ENCODE data around the gene AGAP1. TPM values are rescaled to one million over a fixed set of nuclear protein-coding genes. Genes with fewer than 3 reads are reported as not detected.

Gene AGAP1
- total RNA-seq, 1 donor from 2014 or later: 43.9 TPM

DNA sequence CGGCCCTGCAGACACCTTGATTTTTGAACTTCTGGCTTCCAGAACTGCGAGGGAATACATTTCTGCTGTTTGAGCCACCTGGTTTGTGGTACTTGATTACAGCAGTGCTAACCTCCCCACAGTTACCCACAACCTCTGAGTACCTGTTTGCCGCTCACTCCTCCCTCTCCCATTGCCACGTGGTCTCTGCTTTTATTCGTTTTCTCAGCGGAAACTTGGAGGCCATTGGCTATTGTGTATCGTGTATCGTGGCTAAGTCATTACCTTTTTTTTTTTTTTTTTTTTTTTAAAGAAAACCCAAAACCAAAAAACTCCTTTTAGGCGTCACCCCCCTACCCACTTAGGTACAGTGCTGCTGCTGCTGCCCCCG lies 90.8 kb downstream of the AGAP1 start:
- Mint-ChIP-seq H3K4me3 (ENCODE audit: unreplicated experiment) (no peak overlapping the region), H3K36me3 (ENCODE audit: low read depth, unreplicated experiment) (no peaks in the 10 kb centered on the region), H3K9me3 (ENCODE audit: unreplicated experiment) (no peaks in the 10 kb centered on the region), H3K27ac (ENCODE audit: unreplicated experiment) (no peak overlapping the region), H3K27me3 (ENCODE audit: unreplicated experiment) (peaks cover 1% of the 10 kb centered on the region), H3K4me1 (ENCODE audit: unreplicated experiment) (no peaks in the 10 kb centered on the region)
- DNase-seq (ENCODE audit: low spot score): no peak
- TF ChIP-seq, protein P1, sequence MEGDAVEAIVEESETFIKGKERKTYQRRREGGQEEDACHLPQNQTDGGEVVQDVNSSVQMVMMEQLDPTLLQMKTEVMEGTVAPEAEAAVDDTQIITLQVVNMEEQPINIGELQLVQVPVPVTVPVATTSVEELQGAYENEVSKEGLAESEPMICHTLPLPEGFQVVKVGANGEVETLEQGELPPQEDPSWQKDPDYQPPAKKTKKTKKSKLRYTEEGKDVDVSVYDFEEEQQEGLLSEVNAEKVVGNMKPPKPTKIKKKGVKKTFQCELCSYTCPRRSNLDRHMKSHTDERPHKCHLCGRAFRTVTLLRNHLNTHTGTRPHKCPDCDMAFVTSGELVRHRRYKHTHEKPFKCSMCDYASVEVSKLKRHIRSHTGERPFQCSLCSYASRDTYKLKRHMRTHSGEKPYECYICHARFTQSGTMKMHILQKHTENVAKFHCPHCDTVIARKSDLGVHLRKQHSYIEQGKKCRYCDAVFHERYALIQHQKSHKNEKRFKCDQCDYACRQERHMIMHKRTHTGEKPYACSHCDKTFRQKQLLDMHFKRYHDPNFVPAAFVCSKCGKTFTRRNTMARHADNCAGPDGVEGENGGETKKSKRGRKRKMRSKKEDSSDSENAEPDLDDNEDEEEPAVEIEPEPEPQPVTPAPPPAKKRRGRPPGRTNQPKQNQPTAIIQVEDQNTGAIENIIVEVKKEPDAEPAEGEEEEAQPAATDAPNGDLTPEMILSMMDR (IDR thresholded peaks at IDR 0.05; ENCODE audit: unreplicated experiment): no peak

GRCh38 chr2:235587202-235587601 lies 93.4 kb downstream of the AGAP1 start:
- Mint-ChIP-seq H3K4me1 (ENCODE audit: unreplicated experiment) (no peaks in the 10 kb centered on the region), H3K4me3 (ENCODE audit: unreplicated experiment) (no peak overlapping the region), H3K27ac (ENCODE audit: unreplicated experiment) (no peak overlapping the region), H3K27me3 (ENCODE audit: unreplicated experiment) (peaks cover 4% of the 10 kb centered on the region), H3K36me3 (ENCODE audit: low read depth, unreplicated experiment) (no peaks in the 10 kb centered on the region), H3K9me3 (ENCODE audit: unreplicated experiment) (no peaks in the 10 kb centered on the region)
- TF ChIP-seq, protein P1 (IDR thresholded peaks at IDR 0.05; ENCODE audit: unreplicated experiment): no peak
- no peak for DNase-seq (ENCODE audit: low spot score)

DNA sequence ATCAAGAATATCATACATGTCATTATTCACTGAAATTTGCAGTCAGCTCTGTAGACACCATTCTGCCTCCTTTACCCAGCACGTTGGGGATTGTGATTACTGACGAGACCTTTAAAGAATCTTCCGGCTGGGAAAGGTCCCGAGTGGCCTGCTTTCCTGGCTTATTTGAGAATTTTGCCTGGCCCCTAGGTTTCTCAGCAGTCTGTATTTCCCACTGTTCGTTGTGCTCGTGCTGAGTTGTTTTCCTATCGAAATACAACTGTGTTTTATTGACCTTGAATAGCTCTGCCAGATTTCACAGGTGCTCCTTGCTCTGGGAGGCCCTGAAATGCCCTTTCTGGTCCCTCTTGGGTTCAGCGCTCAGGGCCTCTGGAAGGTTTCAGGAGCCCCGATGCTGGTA lies 94.9 kb downstream of the AGAP1 start:
- TF ChIP-seq, protein P1 (IDR thresholded peaks at IDR 0.05; ENCODE audit: unreplicated experiment): no peak
- no peak overlapping the region for H3K4me3 Mint-ChIP-seq (ENCODE audit: unreplicated experiment)
- H3K4me1 Mint-ChIP-seq (ENCODE audit: unreplicated experiment): no peaks in the 10 kb centered on the region
- H3K36me3 Mint-ChIP-seq (ENCODE audit: low read depth, unreplicated experiment): no peaks in the 10 kb centered on the region
- H3K27ac Mint-ChIP-seq (ENCODE audit: unreplicated experiment): no peak overlapping the region
- H3K27me3 Mint-ChIP-seq (ENCODE audit: unreplicated experiment): peaks cover 4% of the 10 kb centered on the region
- no peak for DNase-seq (ENCODE audit: low spot score)
- H3K9me3 Mint-ChIP-seq (ENCODE audit: unreplicated experiment): no peaks in the 10 kb centered on the region

- TF ChIP-seq, protein P1 (IDR thresholded peaks at IDR 0.05; ENCODE audit: unreplicated experiment): no peak
- DNase-seq (ENCODE audit: low spot score): no peak
- Mint-ChIP-seq H3K27ac (ENCODE audit: unreplicated experiment) (no peak overlapping the region), H3K9me3 (ENCODE audit: unreplicated experiment) (no peaks in the 10 kb centered on the region), H3K4me1 (ENCODE audit: unreplicated experiment) (peaks cover 2% of the 10 kb centered on the region), H3K27me3 (ENCODE audit: unreplicated experiment) (peaks cover 4% of the 10 kb centered on the region), H3K4me3 (ENCODE audit: unreplicated experiment) (no peak overlapping the region), H3K36me3 (ENCODE audit: low read depth, unreplicated experiment) (no peaks in the 10 kb centered on the region)
Observed at GRCh38 chr2:235591231-235591730, 97.4 kb downstream of the AGAP1 start.

DNA sequence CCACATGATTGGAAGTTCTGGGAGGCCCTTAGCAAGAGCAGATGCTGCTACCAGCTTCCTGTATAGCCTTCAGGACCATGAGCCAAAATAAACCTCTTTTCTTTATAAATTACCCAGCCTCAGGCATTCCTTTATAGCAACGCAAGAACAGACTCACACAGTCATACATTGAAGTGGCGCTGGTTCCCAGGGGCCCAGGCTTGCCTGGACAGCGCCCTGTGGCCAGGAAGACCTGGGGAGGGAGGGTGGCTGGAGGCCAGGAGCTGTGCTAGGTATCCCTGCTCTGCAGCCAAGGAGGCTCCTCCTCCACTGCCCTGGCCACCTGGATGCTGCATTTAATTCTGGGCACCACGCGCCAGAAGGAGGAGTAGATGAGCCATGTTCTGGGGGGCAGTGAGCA lies 98.1 kb downstream of the AGAP1 start:
- TF ChIP-seq, protein P1 (IDR thresholded peaks at IDR 0.05; ENCODE audit: unreplicated experiment): no peak
- Mint-ChIP-seq H3K9me3 (ENCODE audit: unreplicated experiment) (no peaks in the 10 kb centered on the region), H3K4me1 (ENCODE audit: unreplicated experiment) (peaks cover 2% of the 10 kb centered on the region), H3K27ac (ENCODE audit: unreplicated experiment) (no peak overlapping the region), H3K4me3 (ENCODE audit: unreplicated experiment) (no peak overlapping the region), H3K36me3 (ENCODE audit: low read depth, unreplicated experiment) (no peaks in the 10 kb centered on the region), H3K27me3 (ENCODE audit: unreplicated experiment) (peaks cover 4% of the 10 kb centered on the region)
- no peak for DNase-seq (ENCODE audit: low spot score)
